Right lobe of liver (tissue), 6 donors: ENCODE data around the gene ST8SIA2. TPM values are rescaled to one million over a fixed set of nuclear protein-coding genes. Genes with fewer than 3 reads are reported as not detected.

ENCODE experiments used
- ATAC-seq, 4 donors: fragments of 200-7000 bp; cut with Tn5 transposase; one replicate each; pipeline ENCODE4 v1.9.1; 2020; ENCODE audit warnings: mild to moderate bottlenecking in 4 of 4, moderate library complexity in 4 of 4
- DNase-seq, 3 donors: peaks; one replicate each; pipeline ENCODE4 v3.0.0-alpha.2; 2020
- H3K27ac ChIP-seq, 3 donors: fragments of 200-600 bp; one replicate each; pipeline ENCODE4 v1.8.0; 2022
- H3K27me3 ChIP-seq, 2 donors: fragments of 200-600 bp; one replicate each; pipeline ENCODE4 v1.8.0; 2022
- H3K36me3 ChIP-seq, 4 donors: fragments of 200-600 bp; sonication (generic) in 1 of 4; one replicate each; pipeline versions ENCODE4 v1.5.1 to v1.8.0; 2017 to 2022; ENCODE audit warnings: control low read depth in 1 of 4
- H3K4me1 ChIP-seq, 4 donors: fragments of 200-600 bp; sonication (generic) in 1 of 4; one replicate each; pipeline versions ENCODE4 v1.5.1 to v1.8.0; 2017 to 2022; ENCODE audit warnings: control low read depth in 1 of 4
- H3K4me3 ChIP-seq, 3 donors: fragments of 200-600 bp; one replicate each; pipeline ENCODE4 v1.8.0; 2022
- H3K9me3 ChIP-seq, 4 donors: fragments of 200-600 bp; sonication (generic) in 1 of 4; one replicate each; pipeline versions ENCODE4 v1.5.1 to v1.8.0; 2017 to 2022; ENCODE audit warnings: control low read depth in 1 of 4
- CTCF ChIP-seq, 4 donors: fragments of 200-600 bp in 3 of 4; fragments of 450-650 bp in 1 of 4; IDR thresholded peaks; one replicate each; pipeline versions ENCODE4 v1.5.1 to v1.8.0; 2016 to 2022; ENCODE audit warnings: antibody characterized with exemption in 4 of 4, mild to moderate bottlenecking in 2 of 4
- POLR2A ChIP-seq: fragments of 450-650 bp; IDR thresholded peaks from one replicate; pipeline ENCODE4 v1.6.1; 2017; ENCODE audit warnings: antibody characterized with exemption, mild to moderate bottlenecking
- WGBS: methylation state at CpG from one replicate; pipeline ENCODE4 v1.1.6; 2018; ENCODE audit warnings: low coverage, low lambda C conversion rate; ENCODE audit not compliant: insufficient coverage; ENCODE audit errors: missing lambda C conversion rate; 5-methylcytosine and 5-hydroxymethylcytosine counted together
- intact Hi-C, 2 donors: fragments of 100-400 bp; cut with DNase I; formaldehyde crosslinking; loops; one replicate each; pipeline versions ENCODE4 v1.11.2 to v1.14.1; 2022
- total RNA-seq, 6 experiments: library from RNA; depleted of rRNA in 2 of 6; stranded (reverse); fragments of >200 nt in 2 of 6; fragmentation: NEBNext Ultra II Directional in 3 of 6; extraction: Animal tissue kit (Norgen Biotek cat#: 25700) in 3 of 6; gene quantifications; one replicate each; pipeline versions ENCODE4 v1.1.0 to v1.2.4, GENCODE V29; 2016 to 2023
- donor health status: DM: no; HTN: yes; CAD: no.
- donor health status: DM: no; HTN: no; CAD: no.
- donor health status: DM: no; HTN: no; CAD: no.
- donor health status: DM: no; HTN: yes; CAD: no.
- donor health status: DM: no; HTN: yes; CAD: no.

ST8SIA2 gene
- total RNA-seq, 6 experiments from 2014 or later: not detected

GRCh38 chr15:92430069-92430440, 36.4 kb downstream of the ST8SIA2 start:
- Histone ChIP-seq H3K36me3 (no peaks in the 10 kb centered on the region), H3K4me3 (no peak overlapping the region), H3K27me3 (no peaks in the 10 kb centered on the region), H3K9me3 (no peaks in the 10 kb centered on the region), H3K4me1 (no peaks in the 10 kb centered on the region), H3K27ac (no peak overlapping the region)
- intact Hi-C loops: no loop called here
- ATAC-seq: no peak
- no peak for DNase-seq
- no peak for TF ChIP-seq CTCF (IDR thresholded peaks at IDR 0.05)
- WGBS: 60% methylated on average over 1 of the region's 1 CpG

- ATAC-seq: no peak
- Histone ChIP-seq H3K4me1 (no peaks in the 10 kb centered on the region), H3K4me3 (no peak overlapping the region), H3K36me3 (no peaks in the 10 kb centered on the region), H3K9me3 (no peaks in the 10 kb centered on the region), H3K27ac (no peak overlapping the region), H3K27me3 (no peaks in the 10 kb centered on the region)
- no peak for TF ChIP-seq POLR2A
- no peak for TF ChIP-seq CTCF (IDR thresholded peaks at IDR 0.05)
- no peak for DNase-seq
- intact Hi-C loops: no loop called here
- WGBS: 40% methylated on average over 2 of the region's 3 CpGs
Observed at GRCh38 chr15:92435145-92435544, 41.5 kb downstream of the ST8SIA2 start.

GRCh38 chr15:92438471-92438870, 44.8 kb downstream of the ST8SIA2 start:
- TF ChIP-seq POLR2A (no peak), CTCF (IDR thresholded peaks at IDR 0.05) (no peak)
- no peak overlapping the region for H3K27ac ChIP-seq
- no peaks in the 10 kb centered on the region for H3K27me3 ChIP-seq
- H3K9me3 ChIP-seq: no peaks in the 10 kb centered on the region
- no peak for ATAC-seq
- no peak overlapping the region for H3K4me3 ChIP-seq
- DNase-seq: no peak
- intact Hi-C loops: no loop called here
- H3K36me3 ChIP-seq: no peaks in the 10 kb centered on the region
- WGBS: 50% methylated on average over 6 of the region's 12 CpGs
- no peaks in the 10 kb centered on the region for H3K4me1 ChIP-seq

GRCh38 chr15:92443381-92443780, 49.7 kb downstream of the ST8SIA2 start:
- H3K27ac ChIP-seq: no peak overlapping the region
- ATAC-seq: no peak

More at GRCh38 chr15:92443381-92443780, 49.7 kb downstream of the ST8SIA2 start:
- Histone ChIP-seq H3K4me3 (no peak overlapping the region), H3K4me1 (no peaks in the 10 kb centered on the region), H3K27me3 (no peaks in the 10 kb centered on the region), H3K9me3 (no peaks in the 10 kb centered on the region), H3K36me3 (no peaks in the 10 kb centered on the region)
- intact Hi-C loops: no loop called here
- 82% methylated on average over 1 of the region's 3 CpGs for WGBS
- no peak for DNase-seq
- TF ChIP-seq POLR2A: no peak
- TF ChIP-seq CTCF (IDR thresholded peaks at IDR 0.05): no peak
